KOPT-K1 (cell line): ENCODE measurements around the gene LEMD3.

Experiments
- H3K27ac ChIP-seq: fragments of 200-600 bp; sonication (generic); 2 replicates; pipeline ENCODE4 v1.5.1; 2016; ENCODE audit warnings: antibody characterized with exemption, mild to moderate bottlenecking, low read depth, low read length; ENCODE audit not compliant: poor library complexity, severe bottlenecking
- H3K36me3 ChIP-seq: fragments of 200-600 bp; sonication (generic); 2 replicates; pipeline ENCODE4 v1.5.1; 2017; ENCODE audit warnings: antibody characterized with exemption, mild to moderate bottlenecking, low read length, moderate library complexity; ENCODE audit not compliant: insufficient read depth
- H3K9me3 ChIP-seq: fragments of 200-600 bp; sonication (generic); 2 replicates; pipeline ENCODE4 v1.5.1; 2017; ENCODE audit warnings: antibody characterized with exemption, low read length, mild to moderate bottlenecking; ENCODE audit not compliant: insufficient read depth, poor library complexity, severe bottlenecking

LEMD3 gene

DNA sequence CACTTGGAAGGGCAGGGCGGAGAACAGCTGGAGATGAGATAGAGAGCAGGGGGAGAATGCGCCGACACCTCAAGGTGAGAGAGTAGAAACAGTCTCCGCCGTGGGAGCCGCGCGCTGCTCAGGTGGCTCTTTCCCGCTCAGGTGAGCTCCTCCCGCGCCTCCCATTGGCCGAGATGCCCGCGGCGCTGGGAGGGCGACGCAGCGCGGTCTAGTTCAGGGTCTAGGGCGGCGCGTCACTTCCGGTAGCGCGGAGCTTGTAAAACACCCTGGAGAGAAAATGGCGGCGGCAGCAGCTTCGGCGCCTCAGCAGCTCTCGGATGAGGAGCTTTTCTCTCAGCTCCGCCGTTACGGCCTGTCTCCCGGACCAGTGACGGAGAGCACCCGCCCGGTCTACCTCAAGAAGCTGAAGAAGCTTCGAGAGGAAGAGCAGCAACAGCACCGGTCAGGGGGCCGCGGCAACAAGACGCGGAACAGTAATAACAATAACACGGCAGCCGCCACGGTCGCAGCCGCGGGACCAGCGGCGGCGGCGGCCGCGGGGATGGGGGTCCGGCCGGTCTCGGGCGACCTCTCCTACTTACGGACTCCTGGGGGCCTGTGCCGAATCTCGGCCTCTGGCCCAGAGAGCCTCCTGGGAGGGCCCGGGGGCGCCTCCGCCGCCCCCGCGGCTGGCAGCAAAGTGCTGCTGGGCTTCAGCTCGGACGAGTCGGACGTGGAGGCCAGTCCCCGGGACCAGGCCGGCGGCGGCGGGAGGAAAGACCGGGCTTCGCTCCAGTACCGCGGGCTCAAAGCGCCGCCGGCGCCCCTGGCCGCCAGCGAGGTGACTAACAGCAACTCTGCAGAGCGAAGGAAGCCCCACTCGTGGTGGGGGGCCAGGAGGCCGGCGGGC lies at the start of gene LEMD3:
Gene LEMD3, plus strand, starts transcription at position 264 of the 889 bp plus-strand sequence. Its CDS starts 14 bp downstream, at position 278.
- H3K36me3 ChIP-seq: peaks cover 15% of the 10 kb centered on the region
- H3K27ac ChIP-seq: peak within 1 kb of the TSS; percentile 85
- no peaks in the 10 kb centered on the region for H3K9me3 ChIP-seq

DNA sequence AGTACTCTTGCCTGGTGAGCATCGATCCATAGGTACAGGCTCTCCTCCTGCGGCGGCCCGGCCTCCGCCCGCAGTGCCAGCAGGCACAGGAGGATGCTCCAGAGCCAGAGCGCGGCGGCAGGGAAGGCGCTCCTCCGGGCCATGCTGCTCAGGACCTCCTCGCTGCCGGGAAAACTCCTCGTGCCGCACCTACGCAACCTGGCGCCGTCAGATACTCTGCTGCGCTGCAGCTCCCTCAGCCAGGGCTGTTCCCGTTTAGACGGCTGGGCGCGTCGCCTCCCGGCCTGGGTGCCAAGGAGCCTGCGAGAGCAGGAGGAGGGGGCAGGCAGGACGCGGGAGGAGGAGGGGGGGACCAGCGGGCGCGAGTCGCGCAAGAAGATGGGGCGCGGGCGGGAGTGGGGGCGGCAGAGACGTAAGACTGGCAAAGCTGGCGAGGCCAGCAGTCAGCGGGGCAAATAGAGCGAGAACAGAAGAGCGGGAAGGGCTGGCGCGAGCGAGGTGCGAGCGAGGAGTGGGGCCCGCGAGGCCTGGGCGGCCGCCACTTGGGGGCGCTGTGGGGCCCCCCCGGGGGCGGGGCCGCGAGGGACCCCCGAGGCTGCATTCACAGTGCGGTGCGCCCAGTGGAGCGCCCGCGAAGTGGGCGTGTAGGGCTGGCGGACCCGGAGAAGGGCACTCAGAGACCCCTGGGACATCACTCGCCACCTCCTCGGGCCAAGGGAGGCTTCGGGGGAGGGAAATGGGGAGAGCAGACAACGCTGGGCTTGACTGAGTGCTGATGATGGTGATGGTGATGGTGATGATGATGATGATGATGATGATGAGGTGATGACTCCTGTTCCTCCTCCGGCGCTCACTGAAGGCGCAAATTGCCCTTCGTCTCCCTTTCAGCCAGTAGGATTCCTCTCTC lies 48.1 kb upstream of the LEMD3 start, which contains the start of gene WIF1:
Gene WIF1, minus strand, starts transcription at position 257 of the 907 bp plus-strand sequence. Its CDS starts 114 bp downstream, at position 143.
- no peaks in the 10 kb centered on the region for H3K36me3 ChIP-seq
- H3K27ac ChIP-seq: no peak within 1 kb of the TSS
- H3K9me3 ChIP-seq: no peaks in the 10 kb centered on the region

DNA sequence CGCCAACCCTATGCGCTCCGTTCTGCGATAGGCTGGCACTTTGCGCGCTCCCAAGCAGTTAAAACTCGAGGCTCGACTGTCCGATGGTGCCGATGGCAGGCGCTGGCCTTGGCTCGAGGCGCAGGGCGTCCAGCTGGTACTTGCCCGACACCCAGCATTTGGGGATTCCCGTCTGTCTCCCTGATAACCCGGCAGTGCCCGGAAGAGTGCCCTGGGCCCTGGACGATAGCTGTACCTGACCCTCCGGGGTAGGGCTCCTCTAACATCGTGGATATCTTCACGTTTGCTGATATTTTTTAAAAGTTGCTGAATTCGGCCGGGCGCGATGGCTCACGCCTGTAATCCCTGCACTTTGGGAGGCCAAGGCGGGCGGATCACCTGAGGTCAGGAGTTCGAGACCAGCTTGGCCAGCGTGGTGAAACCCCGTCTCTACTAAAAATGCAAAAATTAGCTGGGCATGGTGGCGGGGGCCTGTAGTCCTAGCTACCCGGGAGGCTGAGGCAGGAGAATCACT lies 47.4 kb upstream of the LEMD3 start:
- no peak overlapping the region for H3K27ac ChIP-seq

DNA sequence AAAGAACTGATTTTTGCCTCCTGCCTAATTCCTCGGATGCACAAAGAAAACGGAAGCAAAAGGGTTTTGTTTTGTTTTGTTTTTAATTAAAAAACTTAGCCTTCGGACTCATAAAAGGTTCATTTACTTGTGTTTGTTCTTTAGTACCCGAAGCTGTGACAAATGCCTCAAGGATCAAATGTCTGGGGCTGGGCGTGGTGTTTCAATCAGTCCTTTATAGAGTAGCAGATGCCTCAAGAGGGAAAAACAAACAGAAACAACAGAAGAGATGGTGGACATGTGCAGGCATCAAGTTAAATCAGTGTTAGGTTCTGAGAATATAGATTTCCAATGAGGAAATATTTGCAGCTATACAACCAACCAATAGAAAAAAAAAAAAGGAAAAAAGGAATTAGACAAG lies 46.7 kb upstream of the LEMD3 start:
- Histone ChIP-seq H3K36me3 (no peaks in the 10 kb centered on the region), H3K9me3 (no peaks in the 10 kb centered on the region), H3K27ac (no peak overlapping the region)

More for the DNA sequence above, 47.4 kb upstream of the LEMD3 start:
- Histone ChIP-seq H3K9me3 (no peaks in the 10 kb centered on the region), H3K36me3 (no peaks in the 10 kb centered on the region)

DNA sequence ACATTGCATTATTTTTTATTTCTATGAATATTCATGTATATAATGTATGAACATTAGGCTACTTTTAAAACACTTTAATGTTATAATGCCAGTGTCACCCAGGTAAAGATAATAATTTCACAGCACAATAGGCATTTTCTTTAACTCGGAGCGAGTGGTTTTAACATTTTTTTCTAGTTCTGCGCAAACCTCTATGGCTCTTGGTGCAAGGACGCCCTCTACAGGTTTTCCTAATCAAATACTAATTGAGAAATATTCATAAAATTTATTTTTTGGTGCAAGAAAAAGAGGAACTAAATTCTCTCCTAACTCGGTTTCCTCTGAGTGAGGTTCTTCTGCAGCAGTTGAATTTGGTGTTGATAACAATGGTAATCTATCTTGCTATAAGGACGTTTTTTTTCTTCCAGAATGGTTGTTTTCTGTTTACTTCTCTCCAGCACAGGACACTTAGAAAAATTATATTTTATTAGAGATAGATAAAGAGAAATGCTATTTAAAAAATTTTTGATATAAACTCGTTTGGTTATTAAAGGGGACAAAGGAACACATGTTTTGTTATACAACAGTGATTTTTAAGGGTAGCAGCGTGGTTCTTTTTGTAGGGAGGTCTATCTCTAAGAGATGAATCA lies 45.8 kb upstream of the LEMD3 start:
- Histone ChIP-seq H3K9me3 (no peaks in the 10 kb centered on the region), H3K36me3 (no peaks in the 10 kb centered on the region), H3K27ac (no peak overlapping the region)

DNA sequence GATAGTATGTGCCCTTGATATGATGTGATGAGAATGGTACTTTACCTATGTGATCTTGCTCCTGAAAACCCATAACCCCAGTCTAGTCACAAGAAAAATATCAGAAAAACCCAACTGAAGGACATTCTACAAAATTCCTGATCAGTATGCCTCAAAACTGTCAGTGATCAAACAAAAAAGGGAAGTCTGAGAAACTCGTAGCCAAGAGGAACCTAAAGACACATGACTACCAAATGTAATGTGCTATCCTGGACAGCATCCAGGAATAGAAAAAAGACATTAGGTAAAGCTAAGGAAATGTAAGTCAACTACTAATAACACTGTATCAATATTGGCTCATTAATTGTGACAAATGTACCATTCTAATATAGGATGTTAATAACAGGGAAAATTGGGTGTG lies 44.1 kb upstream of the LEMD3 start:
- H3K9me3 ChIP-seq: no peaks in the 10 kb centered on the region
- H3K27ac ChIP-seq: no peak overlapping the region
- H3K36me3 ChIP-seq: no peaks in the 10 kb centered on the region

DNA sequence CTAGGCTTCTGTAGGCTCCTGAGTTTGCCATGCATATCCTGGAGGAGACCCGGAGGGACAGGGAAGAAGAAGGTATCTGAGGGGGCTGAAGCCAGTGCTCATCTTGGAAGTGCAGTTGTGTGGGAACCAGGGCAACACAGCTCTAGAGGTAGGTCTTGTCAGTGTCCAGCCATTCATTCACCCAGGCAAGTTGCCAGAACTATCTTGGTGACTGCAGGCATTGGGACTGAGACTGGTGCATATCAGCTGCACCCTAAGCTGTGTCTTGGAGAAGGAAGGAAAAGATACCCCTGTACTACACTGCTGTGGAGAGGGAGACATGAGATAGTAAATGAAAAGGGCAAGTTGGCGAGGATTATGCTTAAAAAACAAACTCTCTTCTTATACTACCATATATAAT lies 43.4 kb upstream of the LEMD3 start:
- Histone ChIP-seq H3K36me3 (no peaks in the 10 kb centered on the region), H3K27ac (no peak overlapping the region), H3K9me3 (no peaks in the 10 kb centered on the region)

DNA sequence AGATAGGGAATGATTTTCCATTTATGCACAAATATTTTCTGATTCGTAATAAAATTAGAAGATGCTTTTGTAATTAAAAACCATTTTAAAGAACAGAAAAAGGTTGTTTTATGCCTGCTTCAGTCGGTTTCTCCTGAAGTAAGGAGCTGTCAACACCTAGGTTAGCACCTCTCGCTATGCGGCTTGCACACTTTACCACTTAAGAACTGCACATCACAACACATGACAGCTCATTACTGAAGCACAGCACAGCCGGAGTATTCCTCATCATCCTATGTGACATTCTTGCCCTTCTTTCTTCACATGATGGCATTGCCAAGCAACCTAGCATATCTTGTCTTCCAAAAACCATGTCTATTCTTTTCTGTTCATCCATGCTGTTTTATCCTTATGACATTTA lies 42.9 kb upstream of the LEMD3 start:
- H3K27ac ChIP-seq: no peak overlapping the region
- H3K36me3 ChIP-seq: no peaks in the 10 kb centered on the region
- no peaks in the 10 kb centered on the region for H3K9me3 ChIP-seq

DNA sequence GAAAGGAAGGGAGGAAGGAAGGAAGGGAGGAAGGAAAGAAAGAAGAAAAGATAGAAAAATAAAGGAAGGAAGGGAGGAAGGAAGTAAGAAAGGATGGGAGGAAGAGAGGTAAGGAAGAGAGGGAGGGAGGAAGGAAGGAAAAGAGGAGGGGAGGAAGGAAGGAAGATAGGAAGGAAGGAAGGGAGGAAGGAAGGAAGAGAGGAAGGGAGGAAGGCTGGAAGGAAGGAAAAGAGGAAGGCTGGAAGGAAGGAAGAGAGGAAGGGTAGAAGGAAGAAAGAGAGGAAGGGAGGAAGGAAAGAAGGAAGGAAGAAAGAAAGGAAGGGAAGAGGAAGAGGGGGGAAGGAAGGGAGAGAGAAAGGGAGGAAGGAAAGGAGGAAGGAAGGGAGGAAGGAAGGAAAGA lies 35.5 kb upstream of the LEMD3 start:
- no peak overlapping the region for H3K27ac ChIP-seq
- H3K9me3 ChIP-seq: peaks cover 6% of the 10 kb centered on the region
- no peaks in the 10 kb centered on the region for H3K36me3 ChIP-seq

DNA sequence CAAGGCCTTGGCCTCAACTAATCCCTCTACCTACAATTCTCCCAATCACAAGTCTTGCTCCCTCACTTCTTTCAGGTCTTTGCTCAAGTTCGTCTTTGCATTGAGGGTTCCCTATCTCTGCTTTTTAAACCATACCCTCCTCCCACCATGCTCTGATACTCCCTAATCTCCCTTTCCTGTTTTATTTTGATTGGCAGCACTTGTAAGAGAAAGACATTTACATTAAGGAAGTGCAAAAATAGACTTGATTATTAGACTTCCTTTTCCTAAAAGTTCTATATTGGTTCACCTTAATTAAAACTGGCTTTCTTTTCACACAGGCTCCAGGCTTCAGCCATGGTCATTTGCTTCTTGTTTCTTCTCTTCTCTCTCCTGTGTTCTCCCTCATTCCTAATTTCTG lies 30.0 kb upstream of the LEMD3 start:
- peaks cover 6% of the 10 kb centered on the region for H3K9me3 ChIP-seq
- no peak overlapping the region for H3K27ac ChIP-seq
- no peaks in the 10 kb centered on the region for H3K36me3 ChIP-seq

DNA sequence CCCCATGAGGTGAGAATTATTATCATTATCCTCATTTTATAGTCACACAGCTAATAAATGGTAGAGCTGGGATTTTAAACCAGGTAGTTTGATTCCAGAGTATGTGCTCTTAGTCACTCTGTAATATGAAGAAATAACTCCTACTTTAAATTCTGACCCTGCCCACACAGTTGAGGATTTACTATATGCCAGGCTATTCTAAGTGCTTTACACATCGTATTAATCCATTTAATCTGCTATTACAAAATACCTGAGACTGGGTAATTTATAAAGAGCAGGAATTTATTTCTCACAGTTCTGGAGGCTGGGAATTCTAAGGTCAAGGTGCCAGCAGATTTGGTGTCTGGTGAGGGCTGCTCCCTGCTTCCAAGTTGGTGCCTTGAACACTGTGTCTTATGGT lies 28.6 kb upstream of the LEMD3 start:
- Histone ChIP-seq H3K27ac (no peak overlapping the region), H3K36me3 (no peaks in the 10 kb centered on the region), H3K9me3 (peaks cover 6% of the 10 kb centered on the region)

DNA sequence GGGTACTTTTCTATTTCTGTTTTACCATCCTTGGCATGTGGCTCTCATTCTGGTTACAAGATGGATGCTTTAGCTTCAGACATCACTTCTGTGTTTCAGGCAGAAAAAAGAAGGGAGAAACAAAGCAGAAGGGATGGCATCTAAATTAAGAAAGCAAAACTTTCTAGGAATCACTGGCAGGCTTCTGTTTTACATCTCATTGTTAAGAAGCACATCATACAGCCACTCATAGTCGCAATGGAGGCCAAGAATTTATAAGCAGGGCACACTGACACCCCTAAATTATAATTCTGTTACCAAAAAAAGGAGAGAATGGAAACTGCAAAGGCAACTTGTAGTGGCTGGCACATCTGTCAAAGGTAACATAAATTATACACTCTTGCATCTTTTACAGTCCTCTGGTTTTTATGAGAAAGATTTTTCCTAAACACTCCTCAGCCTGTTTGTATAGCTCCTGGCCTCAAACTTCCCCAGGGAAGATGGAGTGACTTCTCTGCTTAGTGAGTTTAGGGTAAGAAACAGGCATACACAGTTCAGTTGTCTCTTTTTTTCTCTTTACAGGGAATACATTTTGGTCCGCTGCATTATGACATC lies 22.0 kb upstream of the LEMD3 start:
- no peaks in the 10 kb centered on the region for H3K9me3 ChIP-seq
- H3K36me3 ChIP-seq: no peaks in the 10 kb centered on the region
- H3K27ac ChIP-seq: no peak overlapping the region

DNA sequence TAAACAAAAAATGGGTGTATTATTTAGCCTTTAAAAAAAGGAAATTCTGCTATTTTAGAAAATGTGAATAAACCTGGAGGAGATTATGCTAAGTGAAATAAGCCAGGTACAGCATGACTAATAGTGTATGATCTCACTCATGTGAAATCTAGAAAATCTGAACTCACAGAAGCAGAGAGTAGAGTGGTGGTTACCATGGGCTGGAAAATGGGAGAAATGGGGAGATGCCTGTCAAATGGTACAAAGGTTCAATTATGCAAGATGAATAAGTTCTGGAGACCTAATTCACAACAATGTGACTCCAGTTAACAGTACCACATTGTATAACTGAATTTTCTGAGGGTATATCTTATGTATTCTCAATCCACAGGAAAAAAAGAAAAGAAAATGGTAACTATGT lies 17.4 kb upstream of the LEMD3 start:
- no peak overlapping the region for H3K27ac ChIP-seq
- no peaks in the 10 kb centered on the region for H3K36me3 ChIP-seq
- H3K9me3 ChIP-seq: no peaks in the 10 kb centered on the region

DNA sequence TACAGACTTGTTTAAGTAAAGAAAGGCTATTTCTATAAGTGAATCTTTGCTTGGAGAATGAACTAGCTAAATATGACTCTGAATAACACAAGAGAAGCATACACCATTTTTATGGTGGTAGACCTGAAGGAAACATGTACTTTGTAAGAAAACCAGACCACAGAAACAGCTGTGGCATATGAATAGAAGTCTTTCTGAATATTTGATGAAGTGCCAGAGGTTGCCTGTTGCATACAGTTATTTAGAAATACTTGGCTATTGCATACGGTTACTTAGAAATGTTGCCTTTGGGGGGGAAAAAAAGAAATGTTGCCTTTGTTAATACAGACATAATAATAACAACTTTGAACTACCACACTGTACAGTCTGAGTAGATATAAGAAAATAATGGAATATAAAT lies 16.8 kb upstream of the LEMD3 start:
- Histone ChIP-seq H3K9me3 (no peaks in the 10 kb centered on the region), H3K27ac (no peak overlapping the region), H3K36me3 (no peaks in the 10 kb centered on the region)
